ENCODE data around the gene NLGN1.

DNA sequence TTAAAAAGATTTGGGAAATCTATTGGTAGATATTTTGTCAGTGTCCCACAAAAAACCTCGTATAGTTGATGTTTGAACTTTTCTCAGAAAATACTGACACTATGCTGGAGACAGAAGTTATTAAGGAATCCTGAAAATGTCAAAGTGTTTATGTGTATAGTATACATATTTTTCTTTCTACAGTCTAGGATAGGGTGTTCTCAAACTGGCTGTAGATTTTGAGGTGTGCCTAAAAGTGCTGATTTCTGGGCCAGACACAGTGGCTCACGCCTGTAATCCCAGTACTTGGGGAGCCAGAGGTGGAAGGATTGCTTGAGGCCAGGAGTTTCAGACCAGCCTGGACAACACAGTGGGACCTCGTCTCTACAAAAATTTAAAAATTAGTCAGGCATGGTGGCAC, 322.0 kb downstream of the NLGN1 start:
- TF ChIP-seq, protein P1, sequence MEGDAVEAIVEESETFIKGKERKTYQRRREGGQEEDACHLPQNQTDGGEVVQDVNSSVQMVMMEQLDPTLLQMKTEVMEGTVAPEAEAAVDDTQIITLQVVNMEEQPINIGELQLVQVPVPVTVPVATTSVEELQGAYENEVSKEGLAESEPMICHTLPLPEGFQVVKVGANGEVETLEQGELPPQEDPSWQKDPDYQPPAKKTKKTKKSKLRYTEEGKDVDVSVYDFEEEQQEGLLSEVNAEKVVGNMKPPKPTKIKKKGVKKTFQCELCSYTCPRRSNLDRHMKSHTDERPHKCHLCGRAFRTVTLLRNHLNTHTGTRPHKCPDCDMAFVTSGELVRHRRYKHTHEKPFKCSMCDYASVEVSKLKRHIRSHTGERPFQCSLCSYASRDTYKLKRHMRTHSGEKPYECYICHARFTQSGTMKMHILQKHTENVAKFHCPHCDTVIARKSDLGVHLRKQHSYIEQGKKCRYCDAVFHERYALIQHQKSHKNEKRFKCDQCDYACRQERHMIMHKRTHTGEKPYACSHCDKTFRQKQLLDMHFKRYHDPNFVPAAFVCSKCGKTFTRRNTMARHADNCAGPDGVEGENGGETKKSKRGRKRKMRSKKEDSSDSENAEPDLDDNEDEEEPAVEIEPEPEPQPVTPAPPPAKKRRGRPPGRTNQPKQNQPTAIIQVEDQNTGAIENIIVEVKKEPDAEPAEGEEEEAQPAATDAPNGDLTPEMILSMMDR (IDR thresholded peaks at IDR 0.05) = no peak
- no peak for TF ChIP-seq POLR2A (IDR thresholded peaks at IDR 0.05)

Measured in heart left ventricle (tissue), 13 donors.